CD14-positive monocyte (primary cell): ENCODE measurements around the gene DUS1L. TPM values are rescaled to one million over a fixed set of nuclear protein-coding genes. Genes with fewer than 3 reads are reported as not detected.

ENCODE experiments used
- DNase-seq, 3 donors: peaks; one replicate each; pipeline ENCODE4 v3.0.0-alpha.2; 2011 to 2022
- H2AFZ ChIP-seq: 2 replicates; pipeline ENCODE4 v1.6.0; 2012; ENCODE audit warnings: mild to moderate bottlenecking, low read depth, low read length, inconsistent platforms; ENCODE audit not compliant: insufficient read depth, poor library complexity, severe bottlenecking
- H3K27ac ChIP-seq, 2 donors: 1 replicate in 1 of 2; 2 replicates in 1 of 2; pipeline ENCODE4 v1.5.1; 2012 to 2013; ENCODE audit warnings: low read length in 2 of 2, control low read depth in 1 of 2, inconsistent platforms in 1 of 2, low read depth in 1 of 2, mild to moderate bottlenecking in 1 of 2
- H3K27me3 ChIP-seq, 2 donors: one replicate each; pipeline versions ENCODE4 v1.6.0 to v1.6.1; 2011 to 2013; ENCODE audit warnings: low read length in 2 of 2; ENCODE audit not compliant: control insufficient read depth in 2 of 2, insufficient read depth in 2 of 2
- H3K36me3 ChIP-seq, 2 donors: replicated peaks in 1 of 2; 1 replicate in 1 of 2; 2 replicates in 1 of 2; pipeline versions ENCODE4 v1.5.1 to v1.6.1; 2012 to 2013; ENCODE audit warnings: low read length in 2 of 2, control low read depth in 1 of 2, inconsistent platforms in 1 of 2, mild to moderate bottlenecking in 1 of 2; ENCODE audit not compliant: insufficient read depth in 2 of 2, control insufficient read depth in 1 of 2
- H3K4me1 ChIP-seq, 2 donors: 1 replicate in 1 of 2; 2 replicates in 1 of 2; pipeline versions ENCODE4 v1.5.1 to v1.6.1; 2012 to 2013; ENCODE audit warnings: low read length in 2 of 2, control low read depth in 1 of 2, inconsistent platforms in 1 of 2, mild to moderate bottlenecking in 1 of 2, moderate library complexity in 1 of 2; ENCODE audit not compliant: insufficient read depth in 2 of 2, control insufficient read depth in 1 of 2
- H3K4me2 ChIP-seq: replicated peaks from 2 replicates; pipeline ENCODE3; 2012; ENCODE audit warnings: low read length, moderate library complexity, mild to moderate bottlenecking; ENCODE audit not compliant: poor library complexity, severe bottlenecking; ENCODE audit errors: extremely low read depth
- H3K4me3 ChIP-seq, 3 experiments: fragments of 200-600 bp in 1 of 3; sonication (generic) in 1 of 3; replicated peaks in 1 of 3; 1 replicate in 2 of 3; 2 replicates in 1 of 3; pipeline ENCODE4 v1.5.1; 2011 to 2013; ENCODE audit warnings: low read length in 3 of 3, mild to moderate bottlenecking in 3 of 3, control low read depth in 2 of 3, low read depth in 2 of 3, inconsistent platforms in 1 of 3, moderate library complexity in 1 of 3
- H3K79me2 ChIP-seq: 2 replicates; pipeline ENCODE4 v1.6.0; 2012; ENCODE audit warnings: mild to moderate bottlenecking, control low read depth, inconsistent platforms, low read length, moderate library complexity; ENCODE audit not compliant: insufficient read depth
- H3K9ac ChIP-seq: 2 replicates; pipeline ENCODE4 v1.6.0; 2017; ENCODE audit warnings: low read length, mild to moderate bottlenecking; ENCODE audit not compliant: insufficient read depth, poor library complexity, severe bottlenecking
- H3K9me3 ChIP-seq, 2 donors: replicated peaks in 1 of 2; 1 replicate in 1 of 2; 2 replicates in 1 of 2; pipeline versions ENCODE4 v1.5.1 to v1.6.1; 2012 to 2013; ENCODE audit warnings: low read length in 2 of 2, control low read depth in 1 of 2; ENCODE audit not compliant: control insufficient read depth in 1 of 2, insufficient read depth in 1 of 2
- H4K20me1 ChIP-seq: 2 replicates; pipeline ENCODE4 v1.6.0; 2012; ENCODE audit warnings: mild to moderate bottlenecking, low read length, control low read depth, moderate library complexity; ENCODE audit not compliant: insufficient read depth
- H3K27ac Mint-ChIP-seq, 7 donors: one replicate each; pipeline ENCODE4 v1.8.0; 2020; ENCODE audit warnings: mild to moderate bottlenecking in 7 of 7, mixed read lengths in 7 of 7, moderate library complexity in 6 of 7, inconsistent platforms in 2 of 7
- H3K27me3 Mint-ChIP-seq, 3 donors: one replicate each; pipeline ENCODE4 v1.8.0; 2021 to 2022; ENCODE audit warnings: low read depth in 3 of 3, mild to moderate bottlenecking in 3 of 3, mixed read lengths in 3 of 3, moderate library complexity in 3 of 3, inconsistent platforms in 1 of 3
- H3K36me3 Mint-ChIP-seq, 2 donors: one replicate each; pipeline ENCODE4 v1.8.0; 2020; ENCODE audit warnings: mixed read lengths in 2 of 2, inconsistent platforms in 1 of 2, mild to moderate bottlenecking in 1 of 2
- H3K4me1 Mint-ChIP-seq: one replicate; pipeline ENCODE4 v1.8.0; 2020; ENCODE audit warnings: mild to moderate bottlenecking, mixed read lengths
- H3K4me3 Mint-ChIP-seq, 2 donors: one replicate each; pipeline ENCODE4 v1.8.0; 2020; ENCODE audit warnings: mild to moderate bottlenecking in 2 of 2, mixed read lengths in 2 of 2, moderate library complexity in 1 of 2
- H3K9me3 Mint-ChIP-seq, 7 donors: one replicate each; pipeline ENCODE4 v1.8.0; 2020 to 2022; ENCODE audit warnings: mixed read lengths in 7 of 7, mild to moderate bottlenecking in 6 of 7, moderate library complexity in 6 of 7, inconsistent platforms in 2 of 7
- CTCF ChIP-seq: fragments of 200-600 bp; IDR thresholded peaks from one replicate; pipeline ENCODE4 v1.8.0; 2022; ENCODE audit warnings: antibody characterized with exemption, mild to moderate bottlenecking
- WGBS: methylation state at CpG from one replicate; pipeline ENCODE4 v1.1.5; 2013; ENCODE audit warnings: missing lambda C conversion rate; ENCODE audit not compliant: insufficient coverage; 5-methylcytosine and 5-hydroxymethylcytosine counted together
- intact Hi-C, 2 donors: fragments of 100-400 bp; cut with micrococcal nuclease; formaldehyde crosslinking; loops; one replicate each; pipeline versions ENCODE4 v1.15.0 to v1.15.1; 2023
- polyA plus RNA-seq, 3 donors: library from polyadenylated mRNA; depleted of rRNA in 1 of 3; unstranded in 2 of 3; stranded (reverse) in 1 of 3; fragments of 300-500 nt in 2 of 3; fragments of >200 nt in 1 of 3; fragmentation: Illumina TruSeq in 2 of 3; gene quantifications; 1 replicate in 2 of 3; 2 replicates in 1 of 3; pipeline ENCODE4 v1.2.3, GENCODE V29; 2012 to 2021

The DUS1L gene
- polyA plus RNA-seq, 3 donors = 23.9 to 175 (median 47.6) TPM

- H3K36me3 ChIP-seq = peaks cover 3 to 17% of the 10 kb centered on the region in 2 donors
- peaks cover 34% of the 10 kb centered on the region for H3K79me2 ChIP-seq
- Mint-ChIP-seq H3K27me3 (peaks cover 0 to 1% (median 0%) of the 10 kb centered on the region in 3 donors), H3K4me3 (peak within 1 kb of the TSS; percentile 80 to 88), H3K4me1 (peaks cover 31% of the 10 kb centered on the region), H3K9me3 (no peaks in the 10 kb centered on the region), H3K27ac (peak within 1 kb of the TSS in 4 of 7 donors; percentile 22 to 75 (median 68)), H3K36me3 (peaks cover 13 to 30% of the 10 kb centered on the region in 2 donors)
- intact Hi-C loops = loop anchor here in 1 of 2 donors (2.0 to 10.0 kb wide), 3 partner anchors 45 to 302 kb away; partner anchors contain the start of gene ASPSCR1
- no peak for TF ChIP-seq CTCF
- H3K9me3 ChIP-seq = no peaks in the 10 kb centered on the region
- H3K4me2 ChIP-seq = peak within 1 kb of the TSS; percentile 99
- peaks cover 32% of the 10 kb centered on the region for H4K20me1 ChIP-seq
- H3K4me1 ChIP-seq = peaks cover 26 to 37% of the 10 kb centered on the region in 2 donors
- H2AFZ ChIP-seq = peak within 1 kb of the TSS; percentile 96
- H3K9ac ChIP-seq = peak within 1 kb of the TSS; percentile 76
- no peak for DNase-seq
- peak within 1 kb of the TSS; percentile 62 to 96 (median 82) for H3K4me3 ChIP-seq
- peak within 1 kb of the TSS in 1 of 2 donors; percentile 70 for H3K27ac ChIP-seq
- 0% methylated on average over 62 of the region's 64 CpGs for WGBS
- no peaks in the 10 kb centered on the region for H3K27me3 ChIP-seq
Observed at GRCh38 chr17:82022310-82022980, 43.2 kb downstream of the DUS1L start, which contains the start of gene CENPX. CENPX (minus strand) TSS chr17:82022878; CDS start chr17:82022861, 17 bp downstream.

- Mint-ChIP-seq H3K9me3 (no peaks in the 10 kb centered on the region), H3K4me1 (peaks cover 31% of the 10 kb centered on the region), H3K4me3 (peak overlapping the region; percentile 80 to 82), H3K27me3 (peaks cover 0 to 1% (median 0%) of the 10 kb centered on the region in 3 donors), H3K36me3 (peaks cover 10 to 28% of the 10 kb centered on the region in 2 donors), H3K27ac (peak overlapping the region in 4 of 7 donors; percentile 22 to 75 (median 68))
- Histone ChIP-seq H3K9ac (peak overlapping the region; percentile 76), H3K4me2 (peak overlapping the region; percentile 97), H3K79me2 (peaks cover 34% of the 10 kb centered on the region), H3K27ac (peak overlapping the region in 1 of 2 donors; percentile 70), H3K4me1 (peaks cover 26 to 37% of the 10 kb centered on the region in 2 donors), H4K20me1 (peaks cover 32% of the 10 kb centered on the region), H3K27me3 (no peaks in the 10 kb centered on the region), H3K9me3 (no peaks in the 10 kb centered on the region), H3K36me3 (peaks cover 5 to 17% of the 10 kb centered on the region in 2 donors), H3K4me3 (peak overlapping the region; percentile 62 to 96 (median 82)), H2AFZ (peak overlapping the region; percentile 88)
- 4% methylated on average over 6 of the region's 10 CpGs for WGBS
- TF ChIP-seq CTCF = no peak
- DNase-seq = no peak
- intact Hi-C loops = loop anchor here (1.0 to 10.0 kb wide), 4 partner anchors 45 to 303 kb away; partner anchors contain the start of gene ASPSCR1 (in 1 of the 2)
Observed at GRCh38 chr17:82021900-82022309, 43.7 kb downstream of the DUS1L start.
